NCI-H2227 (cell line): ENCODE results near the gene AFF3.
"Not testable (repeated sequence)": the region's sequence is repeated elsewhere in the genome, so short reads cannot be mapped to it uniquely, and the experiment has no call there.

ENCODE experiments used
- DNase-seq: peaks from one replicate; lab custom pipeline; 2025; ENCODE audit not compliant: unreplicated experiment; lab: John Stamatoyannopoulos, UW

AFF3 gene

DNA sequence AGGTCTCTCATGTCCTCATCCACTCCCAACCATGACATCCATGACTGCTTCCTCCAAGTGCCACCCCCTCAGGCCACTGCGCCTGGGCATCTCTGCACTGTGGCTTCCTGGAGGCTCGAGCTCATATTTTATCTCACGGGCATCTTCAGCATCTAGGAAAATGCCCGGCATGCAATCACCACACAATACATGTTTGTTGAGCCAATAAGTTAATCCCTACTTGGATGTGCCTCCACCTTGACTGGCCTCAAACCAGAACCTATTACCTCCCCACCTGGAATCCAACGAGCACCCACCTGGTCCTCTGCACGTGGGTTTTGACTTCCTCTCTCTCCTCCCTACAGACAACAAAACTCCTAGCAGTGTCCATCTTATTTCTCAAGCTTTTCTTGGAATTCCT is 453.7 kb downstream of the AFF3 start:
- DNase-seq = no peak

DNA sequence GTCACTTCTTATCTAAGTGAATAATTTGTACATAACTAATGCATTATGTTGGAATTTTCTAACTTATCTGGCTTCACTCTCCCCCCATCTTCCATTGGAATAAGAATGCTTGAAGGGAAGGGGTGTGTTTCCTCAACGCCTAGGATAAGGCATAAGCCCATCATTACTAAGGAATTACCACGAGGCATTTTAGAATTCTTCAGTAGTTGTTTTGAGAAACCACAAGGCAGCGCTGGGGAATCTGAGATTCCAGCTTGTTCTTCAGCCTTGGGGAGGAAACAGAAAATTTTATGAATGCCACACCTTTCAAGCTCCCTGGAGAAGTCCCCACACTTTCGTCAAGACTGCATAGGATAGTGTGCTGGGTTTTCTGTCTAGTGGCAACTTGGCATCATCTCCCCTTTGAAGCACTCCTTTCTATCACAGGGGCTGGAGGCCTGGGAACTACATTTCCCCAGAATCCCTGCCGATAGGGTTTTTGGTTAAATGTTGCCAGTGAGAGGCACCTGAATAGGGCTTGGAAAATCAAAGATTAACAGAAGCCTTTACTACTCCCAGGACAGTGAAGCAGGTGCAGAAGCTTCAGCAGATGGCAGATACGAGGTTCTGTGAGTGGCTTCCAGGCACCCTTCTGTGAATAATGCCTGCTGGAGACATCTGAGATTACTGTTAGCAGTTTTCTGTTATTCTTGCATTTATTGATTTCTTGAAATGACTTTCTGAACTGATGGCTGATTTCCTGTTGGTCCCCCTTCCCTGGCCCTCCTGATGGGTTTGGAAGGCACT is 459.9 kb downstream of the AFF3 start:
- peak; percentile 68 for DNase-seq

DNA sequence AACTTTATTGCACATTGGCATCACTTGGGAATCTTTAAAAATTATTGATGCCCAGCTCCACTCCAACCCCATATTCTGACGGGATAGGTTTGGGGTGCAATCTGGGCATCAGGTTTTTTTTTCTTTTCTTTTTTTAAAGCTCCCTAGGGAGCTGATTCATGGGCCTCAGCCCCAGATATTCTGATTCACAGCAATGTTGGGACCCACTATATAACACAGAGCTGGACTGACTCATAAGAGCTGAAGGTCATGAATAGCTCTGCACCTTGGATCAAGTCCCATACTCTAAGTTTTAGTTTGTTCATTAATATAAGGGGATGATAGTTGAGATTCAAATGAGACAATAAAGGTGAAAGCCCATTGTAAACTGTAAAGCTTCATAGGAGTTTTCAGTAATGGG is 461.4 kb downstream of the AFF3 start:
- no peak for DNase-seq

DNA sequence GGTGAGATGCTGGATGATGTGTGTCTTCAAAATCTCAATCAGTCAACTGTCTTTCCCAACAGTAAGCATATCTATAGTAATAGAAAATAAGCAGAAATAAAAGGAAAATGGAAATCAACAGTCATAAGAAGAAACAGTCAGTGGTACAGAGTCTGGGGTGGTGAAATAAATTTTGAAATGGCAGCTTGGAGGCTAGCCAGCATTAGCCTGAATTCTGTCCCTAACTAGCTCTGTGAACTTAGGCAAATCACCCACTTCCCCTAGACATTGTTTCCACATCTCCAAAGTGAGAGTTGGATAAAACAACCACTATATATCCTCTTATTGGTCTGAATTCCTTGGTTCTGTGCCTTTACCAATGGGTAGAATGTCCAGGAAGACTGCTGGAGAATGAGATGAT is 462.9 kb downstream of the AFF3 start:
- DNase-seq = no peak

DNA sequence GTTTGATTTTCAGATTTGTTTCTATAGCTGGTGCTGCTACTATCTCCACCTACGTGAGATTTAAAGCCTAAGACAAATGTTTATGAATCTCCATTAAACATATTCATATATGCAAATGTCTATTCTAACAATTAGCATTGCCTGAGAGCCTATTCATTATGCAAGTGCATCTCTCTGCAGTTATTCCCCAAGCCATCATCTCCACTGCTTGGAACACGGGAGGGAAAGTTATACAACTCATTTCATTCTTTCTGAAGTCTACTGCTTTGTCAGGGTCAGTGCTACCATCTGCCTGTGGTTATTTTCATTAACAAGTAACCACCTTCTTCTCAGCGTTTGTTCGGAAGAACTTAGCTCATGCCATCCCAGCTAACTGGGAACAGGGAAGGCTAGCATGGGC is 463.8 kb downstream of the AFF3 start:
- no peak for DNase-seq

DNA sequence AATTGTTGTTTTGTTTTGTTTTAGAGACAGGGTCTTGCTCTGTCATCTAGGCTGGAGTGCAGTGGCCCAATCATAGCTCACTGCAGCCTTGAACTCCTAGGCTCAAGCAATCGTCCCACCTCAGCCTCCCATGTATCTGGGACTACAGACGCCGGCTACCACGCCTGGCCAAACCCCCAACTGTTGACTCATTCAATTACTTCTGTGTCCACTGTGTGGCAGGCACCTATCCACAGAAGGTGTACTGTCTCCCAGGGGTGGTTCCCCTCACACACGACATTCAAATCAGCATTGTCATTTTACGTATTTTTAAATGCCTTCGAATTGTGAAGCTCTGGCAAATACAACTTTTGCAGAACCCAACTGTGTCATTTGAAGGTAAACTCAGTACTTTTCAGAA is 464.6 kb downstream of the AFF3 start:
- no peak for DNase-seq

DNA sequence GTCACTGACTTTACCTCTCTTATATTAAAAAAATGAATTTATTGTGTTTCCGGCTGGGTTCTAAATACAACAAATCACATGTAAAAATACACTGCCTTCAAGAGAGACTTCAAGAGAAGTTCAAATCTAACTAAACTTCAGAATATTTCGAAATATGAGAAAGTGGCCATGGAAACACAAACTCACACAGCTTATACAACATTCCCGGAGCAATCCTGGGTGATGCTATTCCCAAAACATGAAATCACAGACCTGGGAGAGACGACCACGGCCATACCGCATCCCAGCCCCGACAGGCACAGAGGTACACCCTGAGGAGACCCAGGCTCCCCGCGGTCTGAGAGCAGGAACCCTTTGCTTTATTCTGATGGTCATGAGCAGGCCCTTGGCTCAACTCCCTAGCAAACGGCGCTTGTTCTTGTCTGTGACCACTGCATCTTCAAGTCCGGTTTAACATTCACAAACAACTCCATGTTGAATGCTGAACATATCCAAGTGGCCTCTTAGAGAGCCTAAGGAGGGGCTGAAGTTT is 467.2 kb downstream of the AFF3 start:
- no peak for DNase-seq

DNA sequence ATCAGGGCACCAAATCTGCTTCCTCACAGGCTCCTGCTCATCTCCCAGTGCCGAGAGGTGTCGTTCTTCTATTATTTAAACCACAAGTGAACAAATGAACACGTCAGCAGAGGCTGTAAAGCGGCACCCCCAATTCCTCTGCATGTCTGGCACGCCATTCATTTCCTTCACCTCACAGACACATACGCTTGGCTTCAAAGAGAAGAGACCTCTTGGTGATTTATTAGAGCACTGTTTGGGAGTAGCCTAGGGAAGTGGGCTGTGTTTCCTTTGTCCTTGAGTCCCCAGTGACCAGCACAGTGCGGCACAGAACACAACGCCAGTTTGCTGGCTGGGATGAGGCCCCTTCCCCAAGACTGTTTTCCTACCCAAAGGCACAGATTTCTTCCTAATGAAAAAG is 468.3 kb downstream of the AFF3 start:
- DNase-seq = no peak

DNA sequence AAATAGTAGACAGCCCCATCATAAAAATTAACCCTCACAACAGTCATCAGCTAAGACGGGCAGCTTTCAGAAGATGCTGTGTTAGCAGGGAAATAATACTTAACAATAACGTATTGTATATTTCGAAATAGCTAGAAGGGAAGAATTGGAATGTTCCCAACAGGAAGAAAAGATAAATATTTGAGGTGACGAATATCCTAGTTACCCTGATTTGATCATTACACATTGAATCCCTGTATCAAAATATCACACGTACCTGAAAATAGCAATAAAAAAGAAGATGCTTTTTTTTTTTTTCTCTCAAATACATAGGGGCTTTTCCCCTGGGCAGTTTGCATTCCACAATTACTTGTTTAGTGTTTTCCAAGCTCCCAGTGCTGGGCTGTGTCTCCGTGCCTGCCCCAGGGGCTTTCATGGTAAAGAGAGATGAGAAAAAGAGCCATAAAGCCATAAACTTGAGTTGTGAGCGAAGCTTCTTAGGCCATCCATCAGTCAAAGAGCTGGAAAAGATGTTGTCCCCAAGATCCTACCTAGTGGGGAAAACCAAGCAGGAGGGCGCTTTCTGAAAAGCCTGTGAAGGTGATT is 469.5 kb downstream of the AFF3 start:
- DNase-seq = no peak

DNA sequence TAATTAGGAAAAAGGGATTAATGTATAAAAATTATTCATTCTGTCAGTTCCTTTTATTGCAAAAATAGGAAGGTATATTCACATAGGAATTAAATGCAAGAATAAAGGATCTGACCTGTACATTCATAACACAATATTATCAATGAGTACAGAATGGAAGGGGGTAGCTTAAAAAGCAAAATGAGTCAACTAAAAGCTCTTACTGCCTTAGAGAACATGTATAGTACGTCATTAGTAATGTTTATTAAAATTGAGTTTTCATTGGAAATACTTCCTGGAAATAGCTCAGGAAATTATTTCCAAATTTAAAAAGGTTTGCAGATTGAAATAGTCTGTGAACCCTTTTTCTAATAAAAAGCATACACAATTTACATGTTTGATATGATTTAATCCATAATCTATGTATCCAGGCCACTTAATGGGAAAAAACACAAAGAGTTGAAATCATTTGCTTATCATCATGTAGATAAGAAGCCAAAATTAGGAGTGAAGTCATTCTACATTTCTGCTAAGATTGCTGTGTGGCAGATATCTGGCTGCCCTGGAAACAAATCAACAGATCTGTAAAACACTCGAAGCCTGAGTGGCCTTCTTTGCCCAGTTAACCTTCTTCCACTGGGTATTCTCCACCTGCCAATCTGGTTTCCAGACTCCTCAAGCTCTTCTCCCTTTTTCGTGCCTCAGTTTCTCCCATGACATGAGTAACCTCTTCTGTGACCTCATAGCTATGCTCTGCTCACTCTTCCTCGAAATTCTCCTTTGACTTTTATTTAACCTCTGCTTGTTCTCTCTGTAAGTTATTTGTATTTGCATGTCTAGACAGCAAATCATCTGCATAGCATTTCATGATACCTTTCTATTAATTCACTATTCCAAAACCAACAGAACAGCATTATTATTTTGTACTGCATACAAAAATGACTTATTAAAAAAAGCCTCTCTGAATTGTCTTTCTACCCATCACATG is 471.3 kb downstream of the AFF3 start:
- DNase-seq = no peak

DNA sequence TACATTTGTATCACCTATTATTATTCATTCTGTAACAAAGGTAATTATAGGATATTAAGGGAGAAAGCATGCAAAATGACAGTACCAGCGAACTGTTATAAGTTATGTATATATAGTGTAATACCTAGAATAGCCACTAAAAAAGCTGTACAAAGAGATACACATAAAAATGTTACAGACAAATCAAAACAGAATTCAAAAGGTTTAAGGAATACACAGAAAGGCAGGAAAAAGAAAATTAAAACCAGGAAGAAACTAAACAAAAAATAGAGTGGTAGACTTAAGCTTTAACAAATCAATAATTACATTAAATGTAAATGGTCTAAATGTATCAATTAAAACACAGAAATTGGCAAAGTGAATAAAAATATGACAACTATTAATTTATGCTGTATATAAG is 476.1 kb downstream of the AFF3 start:
- no peak for DNase-seq

DNA sequence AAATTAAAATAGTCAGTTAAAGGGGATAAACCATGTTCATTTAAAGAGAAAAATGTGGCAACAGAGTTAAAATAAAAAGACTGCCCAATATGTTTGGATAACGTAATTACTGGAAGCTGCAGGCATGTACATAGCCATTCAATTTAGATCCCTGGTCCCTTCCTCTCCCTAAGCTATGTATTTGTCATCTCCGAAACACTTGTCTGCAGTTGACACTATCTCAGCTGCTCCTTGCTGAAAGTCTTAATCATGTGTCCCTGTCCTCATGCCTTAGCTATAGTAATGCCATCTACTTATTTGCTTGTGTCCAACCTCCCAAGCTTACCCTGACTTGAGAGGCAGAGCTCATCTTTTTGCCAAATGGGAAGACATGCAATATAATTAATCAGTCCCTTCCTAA is 478.7 kb downstream of the AFF3 start:
- no peak for DNase-seq

DNA sequence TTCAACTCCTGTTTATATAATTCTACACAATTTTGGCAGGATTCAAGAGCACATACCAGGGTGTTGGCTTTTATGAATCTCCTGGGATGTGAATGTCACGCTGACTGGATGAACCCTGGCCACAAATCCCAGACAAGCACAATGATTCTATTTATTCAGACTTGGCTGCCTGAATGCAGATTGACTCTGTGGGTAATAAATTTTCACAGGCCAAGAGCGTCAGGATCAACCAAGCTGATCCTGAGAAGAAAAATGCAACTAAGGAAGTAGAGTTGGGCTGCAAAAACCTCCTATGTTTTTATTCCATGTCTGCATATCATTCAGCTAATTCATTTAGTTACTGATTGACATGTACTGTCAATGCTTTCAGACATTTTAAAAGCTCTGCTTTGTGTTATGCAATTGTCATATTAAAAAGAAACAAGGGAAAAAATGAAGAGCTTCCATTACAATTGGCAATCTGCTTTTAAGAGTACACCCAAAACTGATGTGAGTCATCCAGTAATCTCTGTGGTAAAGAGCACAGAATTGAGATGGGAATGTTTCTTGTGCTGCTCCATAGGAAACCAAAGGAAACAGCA is 479.5 kb downstream of the AFF3 start:
- DNase-seq = no peak

DNA sequence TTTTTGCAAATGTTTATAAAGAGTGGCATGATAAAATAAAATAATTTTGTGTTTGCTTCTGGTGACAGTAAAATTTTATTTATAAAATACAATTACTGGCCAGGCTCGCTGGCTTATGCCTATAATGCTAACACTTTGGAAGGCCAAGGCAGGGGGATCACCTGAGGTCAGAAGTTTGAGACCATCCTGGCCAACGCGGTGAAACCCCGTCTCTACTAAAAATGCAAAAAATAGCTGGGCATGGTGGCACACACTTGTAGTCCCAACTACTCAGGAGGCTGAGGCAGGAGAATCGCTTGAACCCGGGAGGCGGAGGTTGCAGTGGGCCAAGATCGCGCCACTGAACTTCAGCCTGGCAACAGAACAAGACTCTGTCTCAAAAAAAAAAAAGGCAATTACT is 480.6 kb downstream of the AFF3 start:
- DNase-seq = not testable (repeated sequence)

DNA sequence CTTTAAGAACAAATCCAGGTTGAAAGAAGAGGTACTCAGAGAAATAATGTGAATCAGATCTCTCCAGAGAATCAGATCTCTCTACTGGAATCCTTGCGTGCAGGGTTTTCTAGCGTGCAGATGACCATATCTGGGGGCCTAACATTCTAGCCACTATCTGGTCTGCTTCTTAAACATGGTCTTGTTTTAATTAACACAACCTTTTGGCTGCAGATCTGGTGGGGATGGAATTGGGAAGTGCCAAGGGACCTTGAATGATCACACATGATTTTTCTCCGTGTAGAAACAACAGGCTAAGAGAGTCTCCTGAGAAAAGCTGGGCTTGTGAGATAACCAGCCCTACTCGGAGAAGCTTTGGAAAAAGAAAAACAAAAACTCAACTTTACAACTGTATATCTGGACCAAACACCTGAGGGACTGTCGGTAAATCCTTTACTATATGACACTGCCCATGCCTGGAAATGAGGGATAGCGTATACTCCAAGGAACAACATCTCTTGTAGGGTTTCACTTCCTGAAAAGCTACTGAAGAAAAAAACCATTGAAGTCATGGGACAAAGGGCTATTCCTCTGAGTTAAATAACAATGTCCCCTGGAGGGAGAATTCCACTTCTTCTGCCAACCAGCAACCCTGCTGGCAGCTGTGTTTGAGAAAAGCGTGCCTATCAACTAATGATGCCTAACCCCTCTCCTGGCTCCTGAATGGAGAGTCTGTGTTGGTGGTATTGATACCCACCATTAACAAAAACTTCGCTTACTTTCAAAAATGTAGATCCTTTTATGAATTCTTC is 481.6 kb downstream of the AFF3 start:
- no peak for DNase-seq

DNA sequence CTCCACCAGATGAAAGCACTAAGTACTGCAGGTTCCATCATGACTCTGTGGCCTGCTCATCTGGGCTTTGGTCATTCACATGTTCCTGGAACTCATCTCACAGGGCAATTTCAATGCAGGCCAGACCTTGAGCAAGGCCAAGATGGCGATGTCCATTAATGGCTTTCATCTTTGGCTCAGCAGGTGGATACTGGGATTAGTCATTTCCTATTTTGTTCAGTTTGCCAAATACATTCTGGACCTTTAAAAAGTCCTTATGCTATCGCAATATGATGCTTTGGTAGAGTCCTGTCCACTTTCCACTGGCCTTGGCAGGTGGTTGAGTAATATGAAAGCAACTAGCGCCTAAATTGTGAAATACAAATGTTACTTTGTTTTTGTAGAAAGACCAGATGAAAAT is 482.5 kb downstream of the AFF3 start:
- no peak for DNase-seq

DNA sequence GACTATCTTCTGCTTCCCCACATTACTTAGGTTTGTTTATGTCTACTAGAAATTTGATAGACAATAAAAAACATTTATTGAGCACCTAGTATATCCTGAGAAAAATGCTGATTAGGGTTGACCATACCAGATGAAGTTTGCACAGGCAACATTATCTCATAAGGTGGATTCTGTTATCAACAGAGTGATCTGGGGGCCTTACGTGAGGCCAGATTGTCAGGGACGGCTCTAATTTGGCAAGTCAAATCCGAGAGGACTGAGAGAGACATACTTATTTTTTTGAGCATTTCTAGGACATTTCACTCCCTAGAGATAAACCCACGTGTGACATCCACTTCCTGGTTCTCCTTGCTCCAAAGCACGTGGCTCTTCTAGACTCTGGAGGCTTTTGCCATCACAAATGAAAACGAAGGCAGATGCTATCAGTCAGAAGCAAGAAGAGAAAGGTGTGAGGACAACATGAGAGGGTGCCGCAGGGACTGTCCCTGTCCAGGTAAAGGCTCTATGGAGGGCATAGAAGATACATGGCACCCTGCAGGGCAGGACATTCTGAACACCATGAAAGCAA is 484.6 kb downstream of the AFF3 start:
- no peak for DNase-seq

DNA sequence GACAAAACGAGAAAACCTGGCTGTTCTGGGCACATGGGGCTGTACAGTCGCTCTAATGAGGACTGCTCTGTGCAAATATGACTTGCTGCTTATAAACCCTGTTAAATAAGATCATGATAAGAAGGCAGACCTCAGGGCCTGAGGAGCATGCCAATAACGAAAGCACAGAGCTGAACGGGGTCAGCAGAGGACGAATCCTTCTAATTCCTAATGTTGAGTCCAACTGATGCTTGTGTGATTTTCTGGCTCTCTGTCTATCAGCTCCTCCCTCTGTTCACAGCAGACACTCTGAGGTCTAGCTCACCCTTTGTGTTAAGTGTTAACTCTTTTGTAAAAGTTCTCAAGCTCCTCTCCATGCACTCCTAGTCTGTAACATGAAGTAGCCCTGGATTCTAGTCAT is 485.4 kb downstream of the AFF3 start:
- peak; percentile 35 for DNase-seq

DNA sequence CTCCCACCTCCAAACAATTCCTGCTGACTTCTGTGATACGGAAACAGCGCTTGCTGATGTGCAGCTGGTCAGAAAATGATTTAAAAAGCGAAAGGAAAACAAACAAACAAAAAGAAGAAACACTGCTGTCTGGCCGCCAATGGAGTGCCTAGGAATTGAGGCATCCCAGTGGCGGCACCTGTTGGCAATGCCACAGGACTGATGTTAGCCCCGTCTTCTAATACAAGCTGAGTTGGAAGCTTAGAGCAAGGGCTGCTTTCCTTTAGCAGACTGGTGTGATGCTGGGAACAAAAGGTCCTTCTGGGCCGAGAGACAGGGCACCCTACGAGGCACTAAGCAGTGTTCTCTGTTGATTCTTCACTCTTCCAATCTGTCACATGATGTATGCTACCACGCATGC is 489.0 kb downstream of the AFF3 start:
- no peak for DNase-seq

DNA sequence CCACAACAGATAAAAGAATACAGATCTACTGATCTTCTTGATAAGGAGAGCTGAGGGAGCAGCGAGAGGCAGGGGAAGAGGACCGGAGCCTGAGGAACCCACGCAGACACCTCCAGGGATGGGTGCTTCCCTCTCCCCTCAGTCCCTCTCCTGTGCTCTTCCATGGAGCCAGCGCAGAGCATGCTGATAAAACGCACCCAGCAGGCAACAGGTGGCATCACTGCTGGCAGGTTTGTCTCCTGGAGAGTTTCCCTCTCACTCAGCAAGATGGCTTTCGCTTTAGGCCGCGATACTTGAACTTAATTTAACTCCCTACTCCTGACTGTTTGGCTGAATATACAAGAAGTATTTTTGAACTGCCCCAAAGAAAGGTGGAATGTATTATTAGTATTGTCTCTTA is 489.5 kb downstream of the AFF3 start:
- no peak for DNase-seq
